H9 (cell line): ENCODE results near the gene OR4D2. TPM values are rescaled to one million over a fixed set of nuclear protein-coding genes. Genes with fewer than 3 reads are reported as not detected.

ENCODE experiments used
- DNase-seq: peaks from one replicate; pipeline ENCODE4 v3.0.0-alpha.2; 2017
- H2AFZ ChIP-seq: one replicate; pipeline ENCODE4 v1.6.1; 2013; ENCODE audit warnings: mild to moderate bottlenecking, low read length, control low read depth, moderate library complexity
- H2AK5ac ChIP-seq: 2 replicates; pipeline ENCODE4 v1.6.1; 2013; ENCODE audit warnings: low read length, control low read depth, mixed read lengths; ENCODE audit not compliant: insufficient read length
- H2BK120ac ChIP-seq: one replicate; pipeline ENCODE4 v1.6.1; 2013; ENCODE audit warnings: low read depth, mild to moderate bottlenecking, low read length, control low read depth, inconsistent platforms; ENCODE audit not compliant: poor library complexity, severe bottlenecking
- H2BK12ac ChIP-seq: 2 replicates; pipeline ENCODE4 v1.6.1; 2013; ENCODE audit warnings: low read length, control low read depth, mixed read lengths, low read depth; ENCODE audit not compliant: insufficient read length
- H2BK15ac ChIP-seq: 2 replicates; pipeline ENCODE4 v1.6.1; 2013; ENCODE audit warnings: low read depth, low read length, control low read depth
- H2BK20ac ChIP-seq: one replicate; pipeline ENCODE4 v1.6.1; 2013; ENCODE audit warnings: low read depth, mild to moderate bottlenecking, low read length, control low read depth, inconsistent platforms; ENCODE audit not compliant: poor library complexity, severe bottlenecking
- H2BK5ac ChIP-seq: 2 replicates; pipeline ENCODE4 v1.6.1; 2013; ENCODE audit warnings: low read length, control low read depth, mixed read lengths; ENCODE audit not compliant: insufficient read length
- H3K14ac ChIP-seq: 2 replicates; pipeline ENCODE4 v1.6.1; 2013; ENCODE audit warnings: low read length, control low read depth; ENCODE audit not compliant: insufficient read depth
- H3K18ac ChIP-seq: 2 replicates; pipeline ENCODE4 v1.6.1; 2013; ENCODE audit warnings: low read depth, mild to moderate bottlenecking, mixed read lengths, low read length, control low read depth; ENCODE audit not compliant: insufficient read length
- H3K23ac ChIP-seq: 2 replicates; pipeline ENCODE4 v1.6.1; 2013; ENCODE audit warnings: low read length, control low read depth, mixed read lengths, low read depth; ENCODE audit not compliant: insufficient read length
- H3K23me2 ChIP-seq: 2 replicates; pipeline ENCODE4 v1.6.1; 2013; ENCODE audit warnings: low read depth, mild to moderate bottlenecking, mixed read lengths, low read length, control low read depth; ENCODE audit not compliant: insufficient read length, poor library complexity, severe bottlenecking
- H3K27ac ChIP-seq: 2 replicates; pipeline ENCODE4 v1.5.1; 2013; ENCODE audit warnings: low read length, control low read depth, mixed read lengths, low read depth; ENCODE audit not compliant: insufficient read length
- H3K27me3 ChIP-seq: 2 replicates; pipeline ENCODE4 v1.6.1; 2013; ENCODE audit warnings: low read length, control low read depth, inconsistent platforms; ENCODE audit not compliant: insufficient read depth
- H3K4ac ChIP-seq: 2 replicates; pipeline ENCODE4 v1.6.1; 2013; ENCODE audit warnings: low read depth, mild to moderate bottlenecking, control low read depth, inconsistent platforms, low read length, moderate library complexity
- H3K4me1 ChIP-seq: 2 replicates; pipeline ENCODE4 v1.6.1; 2013; ENCODE audit warnings: low read length, control low read depth, inconsistent platforms; ENCODE audit not compliant: insufficient read depth
- H3K4me2 ChIP-seq: 2 replicates; pipeline ENCODE4 v1.6.1; 2013; ENCODE audit warnings: low read length, control low read depth, mixed read lengths; ENCODE audit not compliant: insufficient read length, insufficient read depth
- H3K56ac ChIP-seq: 2 replicates; pipeline ENCODE4 v1.6.1; 2013; ENCODE audit warnings: low read depth, mild to moderate bottlenecking, mixed read lengths, low read length, control low read depth; ENCODE audit not compliant: insufficient read length
- H3K79me1 ChIP-seq: 2 replicates; pipeline ENCODE4 v1.6.1; 2013; ENCODE audit warnings: low read depth, mild to moderate bottlenecking, moderate library complexity, low read length, control low read depth, inconsistent platforms; ENCODE audit not compliant: insufficient read depth, poor library complexity, severe bottlenecking
- H3K79me2 ChIP-seq: 2 replicates; pipeline ENCODE4 v1.6.1; 2013; ENCODE audit warnings: low read length, control low read depth, inconsistent platforms; ENCODE audit not compliant: insufficient read depth
- H3K9ac ChIP-seq: 2 replicates; pipeline ENCODE4 v1.6.1; 2013; ENCODE audit warnings: low read length, control low read depth, mixed read lengths; ENCODE audit not compliant: insufficient read length; ENCODE audit errors: extremely low read depth
- H3K9me3 ChIP-seq: one replicate; pipeline ENCODE4 v1.6.1; 2013; ENCODE audit warnings: low read depth, low read length, inconsistent platforms; ENCODE audit not compliant: control insufficient read depth
- H3T11ph ChIP-seq: one replicate; pipeline ENCODE4 v1.6.1; 2013; ENCODE audit warnings: mild to moderate bottlenecking, low read length, control low read depth, inconsistent platforms
- H4K20me1 ChIP-seq: one replicate; pipeline ENCODE4 v1.6.1; 2013; ENCODE audit not compliant: control insufficient read depth, insufficient read length, insufficient read depth
- H4K5ac ChIP-seq: 2 replicates; pipeline ENCODE4 v1.6.1; 2013; ENCODE audit warnings: low read depth, mild to moderate bottlenecking, mixed read lengths, low read length, control low read depth; ENCODE audit not compliant: insufficient read length
- H4K8ac ChIP-seq: replicated peaks from 2 replicates; pipeline ENCODE4 v1.6.1; 2013; ENCODE audit warnings: low read length, control low read depth, mixed read lengths, low read depth; ENCODE audit not compliant: insufficient read length
- H4K91ac ChIP-seq: 2 replicates; pipeline ENCODE4 v1.6.1; 2013; ENCODE audit warnings: low read depth, mild to moderate bottlenecking, moderate library complexity, mixed read lengths, low read length, control low read depth; ENCODE audit not compliant: insufficient read length
- H3K27ac Mint-ChIP-seq, 3 experiments: 2 replicates in 2 of 3; 3 replicates in 1 of 3; pipeline ENCODE4 v1.8.0; 2020 to 2021; ENCODE audit warnings: mixed read lengths in 3 of 3, mild to moderate bottlenecking in 1 of 3, moderate library complexity in 1 of 3
- H3K27me3 Mint-ChIP-seq: 2 replicates; pipeline ENCODE4 v1.8.0; 2021; ENCODE audit warnings: low read depth, mild to moderate bottlenecking, moderate library complexity, mixed read lengths
- H3K36me3 Mint-ChIP-seq, 3 experiments: 2 replicates in 2 of 3; 3 replicates in 1 of 3; pipeline ENCODE4 v1.8.0; 2020 to 2021; ENCODE audit warnings: low read depth in 3 of 3, mixed read lengths in 3 of 3; ENCODE audit not compliant: insufficient read depth in 1 of 3
- H3K4me1 Mint-ChIP-seq, 2 experiments: 2 replicates each; pipeline ENCODE4 v1.8.0; 2020; ENCODE audit warnings: mixed read lengths in 2 of 2
- H3K4me3 Mint-ChIP-seq, 2 experiments: 2 replicates in 1 of 2; 3 replicates in 1 of 2; pipeline ENCODE4 v1.8.0; 2020 to 2021; ENCODE audit warnings: mild to moderate bottlenecking in 2 of 2, mixed read lengths in 2 of 2, moderate library complexity in 1 of 2
- H3K9me3 Mint-ChIP-seq, 2 experiments: 2 replicates in 1 of 2; 3 replicates in 1 of 2; pipeline ENCODE4 v1.8.0; 2020; ENCODE audit warnings: mild to moderate bottlenecking in 2 of 2, mixed read lengths in 2 of 2, moderate library complexity in 1 of 2
- CTCF ChIP-seq: fragments of 200-600 bp; sonication (generic); conservative IDR thresholded peaks from 3 replicates; pipeline ENCODE4 v1.8.0; 2021; ENCODE audit warnings: antibody characterized with exemption, mild to moderate bottlenecking
- WGBS: extraction: QIAGEN DNeasy Blood & Tissue Kit; methylation state at CpG from one replicate; pipeline ENCODE4 v1.1.7; 2013; ENCODE audit warnings: missing lambda C conversion rate, low lambda C conversion rate, mixed read lengths; ENCODE audit not compliant: insufficient read length; ENCODE audit errors: extremely low coverage; 5-methylcytosine and 5-hydroxymethylcytosine counted together
- total RNA-seq: library from RNA; stranded (reverse); gene quantifications from 2 replicates; pipeline ENCODE4 v1.2.1, GENCODE V29; 2021

OR4D2 gene
- total RNA-seq, 1 experiment from 2014 or later: not detected

- Histone ChIP-seq H2AFZ (no peak overlapping the region), H2AK5ac (no peak overlapping the region), H3T11ph (no peak overlapping the region), H3K4ac (no peak overlapping the region), H3K27me3 (no peaks in the 10 kb centered on the region), H3K14ac (no peak overlapping the region), H2BK20ac (no peak overlapping the region), H4K8ac (no peak overlapping the region), H3K27ac (no peak overlapping the region), H3K9me3 (no peaks in the 10 kb centered on the region), H3K9ac (no peak overlapping the region), H2BK15ac (no peak overlapping the region), H3K23ac (no peak overlapping the region), H2BK12ac (no peak overlapping the region), H3K79me2 (no peaks in the 10 kb centered on the region), H3K4me1 (no peaks in the 10 kb centered on the region), H4K5ac (no peak overlapping the region), H3K18ac (no peak overlapping the region), H3K4me2 (no peak overlapping the region), H3K79me1 (no peaks in the 10 kb centered on the region), H3K23me2 (no peaks in the 10 kb centered on the region), H4K20me1 (peaks cover 5% of the 10 kb centered on the region), H2BK120ac (no peak overlapping the region), H3K56ac (no peak overlapping the region), H2BK5ac (no peak overlapping the region), H4K91ac (no peak overlapping the region)
- Mint-ChIP-seq H3K27ac (no peak overlapping the region), H3K9me3 (no peaks in the 10 kb centered on the region; a peak in 1 of 5 replicates), H3K4me3 (no peak overlapping the region), H3K4me1 (no peaks in the 10 kb centered on the region), H3K36me3 (no peaks in the 10 kb centered on the region), H3K27me3 (peaks cover 26% of the 10 kb centered on the region)
- no CpG with 5 or more reads among the region's 5 CpGs for WGBS
- peak; percentile 53 for DNase-seq
- TF ChIP-seq CTCF: peak; percentile 64
Observed at GRCh38 chr17:58121925-58122324, 44.9 kb upstream of the OR4D2 start.
